GM12878 (cell line): ENCODE data around the gene MXI1.

Source experiments
- CTCF ChIP-seq, 3 experiments: IDR thresholded peaks in 2 of 3; conservative IDR thresholded peaks in 1 of 3; 2 replicates each; pipeline ENCODE4 v1.5.1; 2011; ENCODE audit warnings: low read depth in 3 of 3, low read length in 3 of 3, mild to moderate bottlenecking in 3 of 3, control low read depth in 2 of 3, moderate library complexity in 2 of 3, inconsistent platforms in 1 of 3, mixed read lengths in 1 of 3; ENCODE audit not compliant: control insufficient read depth in 2 of 3, insufficient read depth in 1 of 3; ENCODE audit errors: extremely low read depth in 1 of 3
- E2F8 ChIP-seq: fragments of 450-650 bp; IDR thresholded peaks from 2 replicates; pipeline ENCODE4 v1.6.1; 2018; ENCODE audit warnings: mild to moderate bottlenecking, low read depth, moderate library complexity; ENCODE audit not compliant: partially characterized antibody
- EGR1 ChIP-seq, 2 experiments: IDR thresholded peaks; 1 replicate in 1 of 2; 2 replicates in 1 of 2; pipeline ENCODE4 v1.6.1; 2011 to 2012; ENCODE audit warnings: low read depth in 2 of 2, low read length in 2 of 2, borderline replicate concordance in 1 of 2, mild to moderate bottlenecking in 1 of 2, moderate library complexity in 1 of 2
- EZH2 ChIP-seq: IDR thresholded peaks from 2 replicates; pipeline ENCODE4 v1.6.1; 2012; ENCODE audit warnings: low read depth, mild to moderate bottlenecking, control low read depth, inconsistent platforms, low read length, borderline replicate concordance; ENCODE audit not compliant: control insufficient read depth
- HCFC1 ChIP-seq: fragments of 150-350 bp; IDR thresholded peaks from 2 replicates; pipeline ENCODE4 v1.6.1; 2014; ENCODE audit warnings: low read length
- JUND ChIP-seq: IDR thresholded peaks from 2 replicates; pipeline ENCODE4 v1.6.1; 2012; ENCODE audit warnings: low read depth, mild to moderate bottlenecking, low read length, improper control_type of control experiment, moderate library complexity
- MAX ChIP-seq: IDR thresholded peaks from 2 replicates; pipeline ENCODE4 v1.6.1; 2012; ENCODE audit warnings: low read depth, low read length, improper control_type of control experiment
- MXI1 ChIP-seq: fragments of 150-350 bp; IDR thresholded peaks from 2 replicates; pipeline ENCODE4 v1.6.1; 2011; ENCODE audit warnings: low read depth, mild to moderate bottlenecking, inconsistent platforms, low read length, improper control_type of control experiment
- NBN ChIP-seq: fragments of 450-650 bp; IDR thresholded peaks from 2 replicates; pipeline ENCODE4 v1.6.1; 2016
- POLR2A ChIP-seq: IDR thresholded peaks from 2 replicates; pipeline ENCODE4 v1.6.1; 2011; ENCODE audit warnings: low read depth, mild to moderate bottlenecking, low read length
- ZBTB33 ChIP-seq: fragments of 450-650 bp; IDR thresholded peaks from 2 replicates; pipeline ENCODE4 v1.6.1; 2017; ENCODE audit warnings: mild to moderate bottlenecking

GRCh38 chr10:110211465-110211843 lies 4.0 kb downstream of the MXI1 start:
- no peak for TF ChIP-seq EZH2
- no peak for TF ChIP-seq ZBTB33
- no peak for TF ChIP-seq CTCF (IDR thresholded peaks at IDR 0.05 in 2 of 3, conservative IDR thresholded peaks at IDR 0.05 in 1 of 3; ENCODE audit: control insufficient read depth in 2 of 3, extremely low read depth in 1 of 3, insufficient read depth in 1 of 3, low read depth in 3 of 3, low read length in 3 of 3)
- TF ChIP-seq POLR2A: no peak
- TF ChIP-seq E2F8: no peak
- no peak for TF ChIP-seq EGR1 (IDR thresholded peaks at IDR 0.05; ENCODE audit: borderline replicate concordance in 1 of 2, low read depth in 2 of 2, low read length in 2 of 2)
- no peak for TF ChIP-seq NBN
- no peak for TF ChIP-seq MXI1
- no peak for TF ChIP-seq MAX
- no peak for TF ChIP-seq JUND
- TF ChIP-seq HCFC1: no peak
